Measurements from ENCODE around the gene MYO1G. TPM values are rescaled to one million over a fixed set of nuclear protein-coding genes. Genes with fewer than 3 reads are reported as not detected.
A peak's percentile ranks its signal among the peaks of the same experiment; 100 is the strongest.

Gene MYO1G
- total and polyA plus RNA-seq, 2 experiments from 2014 or later: 0.21 to 0.78 TPM

DNA sequence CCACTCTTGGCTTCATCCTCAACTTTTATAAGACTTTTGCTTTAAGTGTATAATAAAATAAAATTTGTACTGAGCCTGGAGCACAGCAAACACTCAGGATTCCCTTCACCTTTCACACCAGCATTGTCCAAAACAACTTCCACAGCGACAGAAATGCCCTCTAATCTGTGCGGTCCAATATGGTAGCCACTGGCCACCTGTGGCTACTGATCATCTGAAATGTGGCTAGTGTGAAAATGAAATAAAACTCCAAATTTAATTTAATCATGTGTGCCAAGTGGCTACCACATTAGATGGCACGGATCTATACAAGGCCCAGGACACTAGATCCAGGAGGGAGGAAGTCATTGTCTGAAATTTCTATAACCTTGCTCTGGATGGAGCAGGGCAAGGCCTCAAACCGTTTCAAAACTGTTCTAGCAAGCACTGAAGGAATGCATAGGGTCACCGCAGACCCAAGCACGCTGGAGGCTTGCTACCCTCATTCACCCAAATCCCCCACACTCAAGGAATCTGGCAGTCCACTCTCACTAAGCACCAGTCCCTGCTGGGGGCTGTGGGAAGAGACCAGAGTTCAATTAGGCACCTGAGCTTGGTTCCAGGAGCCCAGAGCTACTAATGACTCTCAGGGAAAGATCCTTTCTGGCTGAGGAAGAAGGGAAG lies 6.3 kb upstream of the MYO1G start:
- TF ChIP-seq, protein P1, sequence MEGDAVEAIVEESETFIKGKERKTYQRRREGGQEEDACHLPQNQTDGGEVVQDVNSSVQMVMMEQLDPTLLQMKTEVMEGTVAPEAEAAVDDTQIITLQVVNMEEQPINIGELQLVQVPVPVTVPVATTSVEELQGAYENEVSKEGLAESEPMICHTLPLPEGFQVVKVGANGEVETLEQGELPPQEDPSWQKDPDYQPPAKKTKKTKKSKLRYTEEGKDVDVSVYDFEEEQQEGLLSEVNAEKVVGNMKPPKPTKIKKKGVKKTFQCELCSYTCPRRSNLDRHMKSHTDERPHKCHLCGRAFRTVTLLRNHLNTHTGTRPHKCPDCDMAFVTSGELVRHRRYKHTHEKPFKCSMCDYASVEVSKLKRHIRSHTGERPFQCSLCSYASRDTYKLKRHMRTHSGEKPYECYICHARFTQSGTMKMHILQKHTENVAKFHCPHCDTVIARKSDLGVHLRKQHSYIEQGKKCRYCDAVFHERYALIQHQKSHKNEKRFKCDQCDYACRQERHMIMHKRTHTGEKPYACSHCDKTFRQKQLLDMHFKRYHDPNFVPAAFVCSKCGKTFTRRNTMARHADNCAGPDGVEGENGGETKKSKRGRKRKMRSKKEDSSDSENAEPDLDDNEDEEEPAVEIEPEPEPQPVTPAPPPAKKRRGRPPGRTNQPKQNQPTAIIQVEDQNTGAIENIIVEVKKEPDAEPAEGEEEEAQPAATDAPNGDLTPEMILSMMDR (IDR thresholded peaks at IDR 0.05; ENCODE audit: low read depth, low read length): no peak
- no peak for DNase-seq (ENCODE audit: low read depth in 1 of 2, low spot score in 1 of 2)
- H3K27ac ChIP-seq: peak overlapping the region; percentile 64

DNA sequence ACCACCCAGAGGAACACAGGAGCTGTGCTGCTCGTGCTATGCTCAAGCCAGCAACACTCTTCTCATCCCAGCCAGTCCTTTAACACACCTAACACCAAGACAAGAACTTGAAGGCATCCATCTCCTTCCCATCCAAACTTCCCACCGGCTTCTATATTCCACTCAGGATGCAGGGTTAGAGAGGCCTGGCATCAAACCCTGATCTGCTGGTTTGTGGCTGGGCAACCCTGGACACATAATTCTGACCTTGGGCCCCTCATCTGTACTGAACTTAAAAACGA lies 5.6 kb upstream of the MYO1G start:
- TF ChIP-seq, protein P1 (IDR thresholded peaks at IDR 0.05; ENCODE audit: low read depth, low read length): no peak
- H3K9me3 ChIP-seq (ENCODE audit: low read depth): no peaks in the 10 kb centered on the region
- peaks cover 29% of the 10 kb centered on the region for H3K4me1 ChIP-seq (ENCODE audit: low read depth)
- no peak overlapping the region for H3K27ac ChIP-seq
- H3K27me3 ChIP-seq: no peaks in the 10 kb centered on the region
- no peak overlapping the region for H3K4me3 ChIP-seq
- H3K36me3 ChIP-seq: peaks cover 20% of the 10 kb centered on the region
- no peak for DNase-seq (ENCODE audit: low read depth in 1 of 2, low spot score in 1 of 2)

More for the DNA sequence above, 6.3 kb upstream of the MYO1G start:
- Histone ChIP-seq H3K27me3 (no peaks in the 10 kb centered on the region), H3K4me3 (peak overlapping the region; percentile 31), H3K4me1 (ENCODE audit: low read depth) (peaks cover 25% of the 10 kb centered on the region), H3K9me3 (ENCODE audit: low read depth) (no peaks in the 10 kb centered on the region), H3K36me3 (peaks cover 20% of the 10 kb centered on the region)

DNA sequence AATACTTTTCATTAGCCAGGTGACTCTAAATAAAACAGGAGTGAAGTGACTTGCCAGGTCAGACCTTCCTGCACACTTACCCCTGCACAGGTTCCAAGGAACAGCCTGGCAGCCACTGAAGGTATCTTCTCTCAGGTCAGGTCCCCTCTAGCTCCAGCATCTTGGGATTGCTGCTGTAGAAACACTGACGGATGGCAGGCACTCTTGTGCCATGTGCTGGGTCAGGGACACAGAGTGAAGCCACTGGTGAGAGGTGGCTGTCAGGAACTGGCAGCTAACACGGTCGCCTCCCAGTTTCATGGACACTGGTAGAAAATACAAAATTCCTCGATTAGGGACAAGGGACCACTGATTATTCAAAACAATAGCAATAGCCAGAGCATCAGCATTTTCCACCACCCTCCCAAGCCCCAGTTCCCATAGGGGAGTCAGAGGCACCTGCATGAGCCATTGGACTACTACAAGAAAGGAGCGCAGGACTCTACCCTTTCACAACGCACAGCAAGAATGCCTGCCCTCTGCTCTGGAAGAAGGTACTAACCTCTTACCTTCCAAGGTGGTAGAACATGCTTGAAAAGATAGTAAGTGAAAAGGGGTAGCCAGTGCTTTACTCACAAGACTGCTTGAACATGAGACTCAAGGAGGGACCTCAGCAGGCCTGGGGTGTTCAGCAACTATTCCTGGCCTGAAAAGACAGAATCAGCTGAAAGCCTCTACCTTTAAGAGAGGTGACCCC lies 5.1 kb upstream of the MYO1G start:
- DNase-seq (ENCODE audit: low read depth in 1 of 2, low spot score in 1 of 2): no peak
- H3K27ac ChIP-seq: no peak overlapping the region
- H3K4me1 ChIP-seq (ENCODE audit: low read depth): peaks cover 29% of the 10 kb centered on the region
- H3K27me3 ChIP-seq: no peaks in the 10 kb centered on the region
- TF ChIP-seq, protein P1 (IDR thresholded peaks at IDR 0.05; ENCODE audit: low read depth, low read length): no peak
- no peak overlapping the region for H3K4me3 ChIP-seq
- peaks cover 20% of the 10 kb centered on the region for H3K36me3 ChIP-seq
- no peaks in the 10 kb centered on the region for H3K9me3 ChIP-seq (ENCODE audit: low read depth)

DNA sequence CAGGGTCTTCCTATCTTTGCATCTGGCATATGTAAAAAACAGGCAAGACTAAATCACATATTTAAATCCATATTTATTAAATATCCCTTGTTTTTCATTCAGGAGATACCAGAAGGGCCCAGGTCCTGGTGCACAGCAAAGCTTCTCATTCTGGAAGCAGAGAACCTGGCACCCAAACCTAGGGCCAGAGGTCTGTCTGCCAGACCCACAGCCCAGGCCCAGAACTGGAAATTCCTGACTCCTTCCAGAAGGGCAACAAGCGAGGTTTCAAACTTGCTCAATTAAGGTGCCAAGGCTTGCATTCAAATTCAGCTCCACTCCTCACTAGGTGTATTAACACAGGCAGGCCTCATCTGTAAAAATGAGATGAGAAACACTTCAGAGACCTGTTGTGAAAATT lies 4.2 kb upstream of the MYO1G start:
- H3K4me3 ChIP-seq: no peak overlapping the region
- H3K36me3 ChIP-seq: peaks cover 20% of the 10 kb centered on the region
- TF ChIP-seq, protein P1 (IDR thresholded peaks at IDR 0.05; ENCODE audit: low read depth, low read length): no peak

DNA sequence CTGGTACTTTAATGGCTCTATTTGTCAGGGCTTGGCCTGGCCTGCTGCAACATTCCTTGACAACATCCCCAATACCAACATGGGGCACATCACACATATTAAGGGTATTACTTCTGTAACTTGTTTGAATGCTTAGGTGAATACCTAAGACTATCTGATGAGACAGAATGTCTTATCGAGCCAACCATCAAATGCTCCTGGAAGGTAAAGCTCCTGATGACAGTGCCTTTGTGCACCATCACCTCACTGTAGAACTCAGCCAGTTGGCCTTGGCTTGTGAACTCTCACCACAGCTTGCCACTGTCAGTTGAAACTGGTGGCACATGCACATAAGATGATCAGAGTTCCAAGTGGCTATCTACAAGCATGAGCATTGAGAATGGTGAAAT lies 3.7 kb upstream of the MYO1G start:
- no peak for DNase-seq (ENCODE audit: low read depth in 1 of 2, low spot score in 1 of 2)
- Histone ChIP-seq H3K27me3 (no peaks in the 10 kb centered on the region), H3K36me3 (peaks cover 20% of the 10 kb centered on the region), H3K9me3 (ENCODE audit: low read depth) (no peaks in the 10 kb centered on the region), H3K4me1 (ENCODE audit: low read depth) (peaks cover 26% of the 10 kb centered on the region), H3K27ac (no peak overlapping the region), H3K4me3 (no peak overlapping the region)
- TF ChIP-seq, protein P1 (IDR thresholded peaks at IDR 0.05; ENCODE audit: low read depth, low read length): no peak

More for the DNA sequence above, 4.2 kb upstream of the MYO1G start:
- Histone ChIP-seq H3K4me1 (ENCODE audit: low read depth) (peaks cover 29% of the 10 kb centered on the region), H3K27ac (no peak overlapping the region), H3K9me3 (ENCODE audit: low read depth) (no peaks in the 10 kb centered on the region), H3K27me3 (no peaks in the 10 kb centered on the region)
- DNase-seq (ENCODE audit: low read depth in 1 of 2, low spot score in 1 of 2): no peak
